GM10248 (cell line): ENCODE results near the gene CPNE8.

Experiments
- CTCF ChIA-PET: fragments of 300-600 bp; sonication (Branson Sonifier 250); formaldehyde crosslinking; extraction: SDS; loops from one replicate; lab custom pipeline; 2021; ENCODE audit warnings: antibody characterized with exemption; lab: Yijun Ruan, JAX
- POLR2A ChIA-PET: fragments of 350-650 bp; sonication (Branson Sonifier 250); formaldehyde crosslinking; extraction: SDS; loops from one replicate; lab custom pipeline; 2020; ENCODE audit warnings: antibody characterized with exemption; lab: Yijun Ruan, JAX
- DNase-seq: peaks from one replicate; pipeline ENCODE4 v3.0.0; 2012; ENCODE audit errors: extremely low spot score
- TF ChIP-seq, protein P1 (sequence below): IDR thresholded peaks from 2 replicates; pipeline ENCODE4 v1.5.1; 2012; ENCODE audit warnings: mild to moderate bottlenecking, low read depth; ENCODE audit errors: extremely low read depth, missing control alignments, control extremely low read depth

The CPNE8 gene

DNA sequence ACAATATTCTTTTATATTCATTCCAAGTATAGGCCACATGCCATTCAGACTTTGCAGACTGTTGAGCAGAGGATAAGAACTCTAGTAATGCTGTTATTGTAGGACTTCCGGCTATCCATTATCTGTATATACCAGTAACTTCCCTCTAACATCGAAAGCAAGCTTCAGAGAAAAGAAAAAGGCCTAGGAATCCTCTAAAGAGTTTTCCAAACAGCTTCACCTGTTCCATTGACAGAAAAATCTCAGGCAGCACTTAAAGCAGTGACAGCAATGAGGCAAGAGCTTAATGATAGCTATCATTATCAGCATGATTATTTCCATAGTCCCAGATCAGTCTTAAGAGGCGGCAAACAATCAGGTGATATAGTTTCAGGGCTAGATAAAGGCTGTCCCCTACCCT is 1.8 kb downstream of the CPNE8 start:
- CTCF ChIA-PET: interaction anchor here (1.5 to 4.7 kb wide), 3 partner anchors 8 to 21 kb away, joined by 4 to 47 read pairs (median 9); no protein-coding TSS in a partner anchor
- TF ChIP-seq, protein P1, sequence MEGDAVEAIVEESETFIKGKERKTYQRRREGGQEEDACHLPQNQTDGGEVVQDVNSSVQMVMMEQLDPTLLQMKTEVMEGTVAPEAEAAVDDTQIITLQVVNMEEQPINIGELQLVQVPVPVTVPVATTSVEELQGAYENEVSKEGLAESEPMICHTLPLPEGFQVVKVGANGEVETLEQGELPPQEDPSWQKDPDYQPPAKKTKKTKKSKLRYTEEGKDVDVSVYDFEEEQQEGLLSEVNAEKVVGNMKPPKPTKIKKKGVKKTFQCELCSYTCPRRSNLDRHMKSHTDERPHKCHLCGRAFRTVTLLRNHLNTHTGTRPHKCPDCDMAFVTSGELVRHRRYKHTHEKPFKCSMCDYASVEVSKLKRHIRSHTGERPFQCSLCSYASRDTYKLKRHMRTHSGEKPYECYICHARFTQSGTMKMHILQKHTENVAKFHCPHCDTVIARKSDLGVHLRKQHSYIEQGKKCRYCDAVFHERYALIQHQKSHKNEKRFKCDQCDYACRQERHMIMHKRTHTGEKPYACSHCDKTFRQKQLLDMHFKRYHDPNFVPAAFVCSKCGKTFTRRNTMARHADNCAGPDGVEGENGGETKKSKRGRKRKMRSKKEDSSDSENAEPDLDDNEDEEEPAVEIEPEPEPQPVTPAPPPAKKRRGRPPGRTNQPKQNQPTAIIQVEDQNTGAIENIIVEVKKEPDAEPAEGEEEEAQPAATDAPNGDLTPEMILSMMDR: no peak
- no peak for DNase-seq
- POLR2A ChIA-PET: no interaction called here

DNA sequence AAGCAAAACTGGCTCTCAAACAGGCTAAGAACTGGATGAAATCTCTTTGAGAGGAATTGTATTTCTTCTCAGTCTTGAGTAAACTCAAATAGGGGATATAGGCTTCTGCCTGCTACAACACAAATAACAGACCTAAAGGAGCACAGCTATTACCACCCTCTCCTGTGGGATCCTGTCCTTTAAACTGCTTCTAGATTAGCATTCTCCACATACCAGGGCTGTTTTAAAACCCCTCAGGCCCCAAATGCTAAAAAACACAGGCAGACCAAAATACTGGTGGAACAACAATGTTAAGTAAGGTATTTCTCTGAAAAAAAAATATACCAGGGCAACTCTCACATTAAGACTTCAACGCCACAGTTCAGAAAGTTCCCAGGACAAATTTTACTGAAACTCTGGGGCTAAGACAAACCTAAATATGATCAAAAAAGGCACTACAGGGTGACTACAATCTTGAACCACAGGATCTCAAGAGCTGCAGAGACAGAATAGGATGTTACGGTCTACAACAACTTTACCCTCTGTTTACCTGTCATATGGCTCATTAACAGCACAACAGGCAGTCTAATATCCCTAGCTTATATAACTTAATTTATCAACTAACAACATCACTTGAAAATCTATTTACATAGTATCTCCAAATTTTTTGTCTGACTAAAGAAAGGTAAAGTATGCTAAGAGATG is 7.2 kb downstream of the CPNE8 start:
- ChIA-PET POLR2A (no interaction called here), CTCF (interaction anchor here (1.4 to 4.9 kb wide), 2 partner anchors 7 to 234 kb away, joined by 3 to 47 read pairs; partner anchors contain the start of gene CPNE8)
- TF ChIP-seq, protein P1: no peak
- DNase-seq: no peak

DNA sequence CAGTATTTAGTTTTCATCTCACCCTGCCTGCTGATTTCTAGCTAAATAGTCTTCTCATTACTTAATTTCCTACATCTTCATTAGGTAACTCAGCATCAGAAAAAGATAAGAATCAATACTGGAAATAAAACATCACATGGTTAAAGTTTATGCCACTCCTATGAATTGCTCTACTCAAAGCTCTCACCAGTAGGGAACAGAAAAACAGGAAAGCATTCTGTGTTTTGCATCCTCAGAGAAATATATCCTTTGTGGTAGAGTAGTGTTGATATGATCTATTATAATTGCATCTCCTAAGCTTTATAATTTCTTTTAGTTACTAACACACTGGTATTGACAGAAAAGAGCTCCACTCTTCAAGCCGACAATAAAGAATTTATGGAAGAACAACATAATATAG is 9.9 kb downstream of the CPNE8 start:
- ChIA-PET CTCF (interaction anchor here (1.0 to 4.9 kb wide), 7 partner anchors 8 to 174 kb away, joined by 3 to 47 read pairs (median 6); partner anchors contain the start of gene CPNE8), POLR2A (interaction anchor here (0.8 kb wide), 1 partner anchor 9 kb away, joined by 3 read pairs; no protein-coding TSS in a partner anchor)
- no peak for DNase-seq
- TF ChIP-seq, protein P1: no peak

DNA sequence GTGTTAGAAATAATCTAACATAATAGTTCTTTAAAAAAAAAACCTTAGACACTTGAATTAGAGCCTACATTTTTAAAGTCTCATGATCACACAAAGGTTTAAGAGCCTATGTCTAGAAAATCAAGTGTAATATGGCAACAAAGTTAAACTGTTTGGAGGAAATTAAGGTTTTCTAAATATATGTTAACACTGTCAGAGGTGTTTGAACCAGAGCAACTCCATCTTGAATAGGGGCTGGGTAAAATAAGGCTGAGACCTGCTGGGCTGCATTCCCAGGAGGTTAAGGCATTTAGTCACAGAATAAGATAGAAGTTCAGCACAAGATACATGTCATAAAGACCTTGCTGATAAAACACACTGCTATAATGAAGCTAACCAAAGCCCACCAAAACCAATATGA is 12.4 kb downstream of the CPNE8 start:
- ChIA-PET CTCF (interaction anchor here (1.2 kb wide), 1 partner anchor 71 kb away, joined by 3 read pairs; no protein-coding TSS in a partner anchor), POLR2A (no interaction called here)
- TF ChIP-seq, protein P1: no peak
- no peak for DNase-seq

DNA sequence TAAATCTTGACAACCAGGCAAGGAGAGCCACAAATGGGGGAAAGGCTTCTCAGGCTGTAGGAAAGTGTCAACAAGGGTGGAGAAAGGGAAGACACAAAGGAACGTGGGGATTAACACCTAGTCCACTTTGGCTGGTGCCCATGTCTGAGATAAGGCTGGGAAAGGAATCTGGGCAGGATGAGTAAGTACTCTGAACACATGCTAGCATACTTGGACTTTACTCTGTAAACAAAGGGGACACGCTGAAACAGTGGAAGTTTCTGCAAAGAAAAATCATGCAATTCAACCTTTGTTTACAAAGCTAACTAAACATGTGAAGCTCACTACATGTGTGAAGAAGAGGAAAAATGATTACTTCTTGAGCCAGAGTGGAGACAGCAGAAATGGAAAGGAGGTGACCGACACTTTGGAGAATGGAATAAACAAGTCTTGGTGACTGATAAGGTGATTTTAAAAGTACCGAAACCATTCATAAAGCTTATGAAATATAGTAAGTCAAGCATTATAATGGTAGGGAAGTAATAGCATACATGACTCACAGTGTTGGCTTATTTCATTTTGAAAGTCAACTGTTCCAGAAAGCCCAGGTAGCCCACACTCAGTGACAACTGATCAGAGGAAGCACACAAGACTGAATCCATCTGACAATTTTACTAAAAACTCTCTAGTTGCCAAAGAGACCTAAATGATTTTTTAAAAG is 13.2 kb downstream of the CPNE8 start:
- ChIA-PET CTCF (interaction anchor here (1.2 kb wide), 1 partner anchor 71 kb away, joined by 3 read pairs; no protein-coding TSS in a partner anchor), POLR2A (no interaction called here)
- TF ChIP-seq, protein P1: no peak
- no peak for DNase-seq

DNA sequence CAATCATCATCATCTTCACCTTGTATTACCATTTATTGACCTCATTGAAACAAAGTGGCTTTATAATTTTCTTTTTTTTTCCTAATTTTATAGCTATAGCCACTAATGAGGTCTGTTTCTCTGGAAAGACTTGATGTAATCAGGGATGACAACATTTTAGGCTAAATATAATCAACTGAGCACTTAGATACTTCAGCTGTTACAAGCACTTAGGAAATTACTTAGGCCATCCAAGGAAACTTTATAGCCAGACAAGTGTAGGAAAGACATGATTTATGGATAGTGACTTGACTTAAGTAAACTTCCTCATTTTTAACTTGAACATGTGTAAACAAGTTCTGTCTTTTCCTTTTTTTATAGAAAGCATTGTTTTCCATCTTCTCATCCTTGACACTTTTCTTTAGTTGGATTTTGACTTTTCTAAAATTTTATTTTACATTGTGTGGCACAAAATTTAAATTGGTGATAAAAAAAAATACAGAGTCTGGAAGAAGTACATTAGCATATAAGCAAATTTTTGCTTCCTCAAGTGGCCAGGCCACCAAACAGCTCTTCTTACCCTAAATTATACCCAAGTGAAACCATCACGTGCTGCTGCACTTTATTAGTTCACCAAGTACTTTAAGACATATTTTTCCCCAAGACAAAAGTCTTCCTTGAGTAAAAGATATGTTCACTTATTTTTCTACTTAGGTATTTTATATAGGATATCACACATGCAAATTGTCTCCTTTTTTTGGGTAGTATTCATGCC is 15.1 kb downstream of the CPNE8 start:
- CTCF ChIA-PET: interaction anchor here (1.6 to 1.8 kb wide), 2 partner anchors 11 to 16 kb away, joined by 4 to 10 read pairs; partner anchors contain the start of gene CPNE8
- no peak for DNase-seq
- TF ChIP-seq, protein P1: no peak
- POLR2A ChIA-PET: interaction anchor here (0.5 kb wide), 1 partner anchor 188 kb away, joined by 8 read pairs; no protein-coding TSS in a partner anchor
